IgD-negative memory B cell (primary cell): ENCODE measurements around the gene MIPEP. TPM values are rescaled to one million over a fixed set of nuclear protein-coding genes. Genes with fewer than 3 reads are reported as not detected.

Experiments used
- H3K27ac Mint-ChIP-seq, 3 donors: one replicate each; pipeline ENCODE4 v1.8.0; 2020 to 2022; ENCODE audit warnings: mild to moderate bottlenecking in 3 of 3, mixed read lengths in 3 of 3, moderate library complexity in 1 of 3
- H3K27me3 Mint-ChIP-seq: one replicate; pipeline ENCODE4 v1.8.0; 2021; ENCODE audit warnings: mixed read lengths
- H3K36me3 Mint-ChIP-seq: one replicate; pipeline ENCODE4 v1.8.0; 2020; ENCODE audit warnings: mild to moderate bottlenecking, mixed read lengths
- H3K4me1 Mint-ChIP-seq, 3 donors: one replicate each; pipeline ENCODE4 v1.8.0; 2020 to 2022; ENCODE audit warnings: mixed read lengths in 3 of 3, mild to moderate bottlenecking in 1 of 3
- H3K4me3 Mint-ChIP-seq, 4 donors: one replicate each; pipeline ENCODE4 v1.8.0; 2020 to 2022; ENCODE audit warnings: mild to moderate bottlenecking in 4 of 4, mixed read lengths in 4 of 4, moderate library complexity in 3 of 4
- H3K9me3 Mint-ChIP-seq, 3 donors: one replicate each; pipeline ENCODE4 v1.8.0; 2020 to 2021; ENCODE audit warnings: mixed read lengths in 3 of 3, mild to moderate bottlenecking in 1 of 3
- polyA plus RNA-seq: library from polyadenylated mRNA; unstranded; fragments of 300-500 nt; fragmentation: Illumina TruSeq; gene quantifications from one replicate; pipeline ENCODE4 v1.2.3, GENCODE V29; 2021

MIPEP gene
- polyA plus RNA-seq, 1 donor from 2014 or later = 11.7 TPM

- Mint-ChIP-seq H3K9me3 (no peaks in the 10 kb centered on the region), H3K27ac (no peak overlapping the region)
Observed at GRCh38 chr13:23870356-23871140, 18.7 kb downstream of the MIPEP start.

GRCh38 chr13:23868521-23868920, 20.7 kb downstream of the MIPEP start:
- H3K4me1 Mint-ChIP-seq = peaks cover 2 to 8% (median 8%) of the 10 kb centered on the region in 3 donors
- no peaks in the 10 kb centered on the region for H3K9me3 Mint-ChIP-seq
- no peaks in the 10 kb centered on the region for H3K27me3 Mint-ChIP-seq
- no peak overlapping the region for H3K4me3 Mint-ChIP-seq
- H3K27ac Mint-ChIP-seq = no peak overlapping the region
- H3K36me3 Mint-ChIP-seq = no peaks in the 10 kb centered on the region

More at GRCh38 chr13:23870356-23871140, 18.7 kb downstream of the MIPEP start:
- peaks cover 2 to 8% (median 8%) of the 10 kb centered on the region in 3 donors for H3K4me1 Mint-ChIP-seq
- no peak overlapping the region for H3K4me3 Mint-ChIP-seq
- no peaks in the 10 kb centered on the region for H3K27me3 Mint-ChIP-seq
- no peaks in the 10 kb centered on the region for H3K36me3 Mint-ChIP-seq

GRCh38 chr13:23867027-23867491, 22.1 kb downstream of the MIPEP start:
- Mint-ChIP-seq H3K9me3 (no peaks in the 10 kb centered on the region), H3K36me3 (no peaks in the 10 kb centered on the region), H3K27ac (no peak overlapping the region), H3K27me3 (no peaks in the 10 kb centered on the region), H3K4me3 (no peak overlapping the region), H3K4me1 (peaks cover 2 to 8% (median 8%) of the 10 kb centered on the region in 3 donors)

- H3K27me3 Mint-ChIP-seq = no peaks in the 10 kb centered on the region
- no peaks in the 10 kb centered on the region for H3K36me3 Mint-ChIP-seq
- H3K9me3 Mint-ChIP-seq = no peaks in the 10 kb centered on the region
- H3K4me3 Mint-ChIP-seq = no peak overlapping the region
- H3K4me1 Mint-ChIP-seq = peaks cover 2 to 7% (median 7%) of the 10 kb centered on the region in 3 donors
- no peak overlapping the region for H3K27ac Mint-ChIP-seq
Observed at GRCh38 chr13:23866420-23867026, 22.7 kb downstream of the MIPEP start.

GRCh38 chr13:23865906-23866305, 23.3 kb downstream of the MIPEP start:
- Mint-ChIP-seq H3K27me3 (no peaks in the 10 kb centered on the region), H3K4me3 (peak overlapping the region in 1 of 4 donors; percentile 4), H3K9me3 (no peaks in the 10 kb centered on the region), H3K4me1 (peaks cover under 1 to 4% (median 2%) of the 10 kb centered on the region in 3 donors), H3K36me3 (no peaks in the 10 kb centered on the region), H3K27ac (no peak overlapping the region)

GRCh38 chr13:23865026-23865425, 24.2 kb downstream of the MIPEP start:
- no peaks in the 10 kb centered on the region for H3K36me3 Mint-ChIP-seq
- no peaks in the 10 kb centered on the region for H3K9me3 Mint-ChIP-seq
- no peak overlapping the region for H3K4me3 Mint-ChIP-seq
- no peaks in the 10 kb centered on the region for H3K27me3 Mint-ChIP-seq
- no peak overlapping the region for H3K27ac Mint-ChIP-seq
- H3K4me1 Mint-ChIP-seq = peaks cover 0 to 2% (median 0%) of the 10 kb centered on the region in 3 donors

- Mint-ChIP-seq H3K27ac (no peak overlapping the region), H3K9me3 (no peaks in the 10 kb centered on the region), H3K4me3 (no peak overlapping the region), H3K36me3 (peaks cover 6% of the 10 kb centered on the region), H3K4me1 (peaks cover 0 to 2% (median 1%) of the 10 kb centered on the region in 3 donors), H3K27me3 (no peaks in the 10 kb centered on the region)
Observed at GRCh38 chr13:23861310-23861709, 27.9 kb downstream of the MIPEP start.

- H3K9me3 Mint-ChIP-seq = no peaks in the 10 kb centered on the region
- no peaks in the 10 kb centered on the region for H3K27me3 Mint-ChIP-seq
- peaks cover 8% of the 10 kb centered on the region for H3K36me3 Mint-ChIP-seq
- H3K4me1 Mint-ChIP-seq = peaks cover 0 to 5% (median 4%) of the 10 kb centered on the region in 3 donors
- H3K4me3 Mint-ChIP-seq = no peak overlapping the region
- H3K27ac Mint-ChIP-seq = no peak overlapping the region
Observed at GRCh38 chr13:23859904-23860303, 29.3 kb downstream of the MIPEP start.

GRCh38 chr13:23859455-23859854, 29.7 kb downstream of the MIPEP start:
- H3K36me3 Mint-ChIP-seq = peaks cover 8% of the 10 kb centered on the region
- H3K27me3 Mint-ChIP-seq = no peaks in the 10 kb centered on the region
- no peak overlapping the region for H3K4me3 Mint-ChIP-seq
- H3K27ac Mint-ChIP-seq = no peak overlapping the region
- H3K9me3 Mint-ChIP-seq = no peaks in the 10 kb centered on the region
- peaks cover 0 to 5% (median 4%) of the 10 kb centered on the region in 3 donors for H3K4me1 Mint-ChIP-seq

GRCh38 chr13:23858546-23858945, 30.7 kb downstream of the MIPEP start:
- peaks cover 0 to 2% (median 0%) of the 10 kb centered on the region in 3 donors for H3K9me3 Mint-ChIP-seq
- no peak overlapping the region for H3K4me3 Mint-ChIP-seq
- H3K4me1 Mint-ChIP-seq = peaks cover 0 to 5% (median 4%) of the 10 kb centered on the region in 3 donors
- no peaks in the 10 kb centered on the region for H3K27me3 Mint-ChIP-seq
- H3K36me3 Mint-ChIP-seq = peaks cover 11% of the 10 kb centered on the region
- H3K27ac Mint-ChIP-seq = no peak overlapping the region

GRCh38 chr13:23856008-23856750, 33.0 kb downstream of the MIPEP start:
- H3K4me3 Mint-ChIP-seq = peak overlapping the region in 1 of 4 donors; percentile 14
- peaks cover 15% of the 10 kb centered on the region for H3K36me3 Mint-ChIP-seq
- peaks cover 0 to 5% (median 4%) of the 10 kb centered on the region in 3 donors for H3K4me1 Mint-ChIP-seq
- peaks cover 0 to 2% (median 0%) of the 10 kb centered on the region in 3 donors for H3K9me3 Mint-ChIP-seq
- H3K27me3 Mint-ChIP-seq = no peaks in the 10 kb centered on the region
- no peak overlapping the region for H3K27ac Mint-ChIP-seq

- no peaks in the 10 kb centered on the region for H3K27me3 Mint-ChIP-seq
- H3K27ac Mint-ChIP-seq = no peak overlapping the region
- no peak overlapping the region for H3K4me3 Mint-ChIP-seq
- peaks cover 15% of the 10 kb centered on the region for H3K36me3 Mint-ChIP-seq
- peaks cover 2 to 5% (median 5%) of the 10 kb centered on the region in 3 donors for H3K4me1 Mint-ChIP-seq
- peaks cover 0 to 2% (median 0%) of the 10 kb centered on the region in 3 donors for H3K9me3 Mint-ChIP-seq
Observed at GRCh38 chr13:23855360-23855759, 33.8 kb downstream of the MIPEP start.

GRCh38 chr13:23852351-23852750, 36.8 kb downstream of the MIPEP start:
- H3K36me3 Mint-ChIP-seq = peaks cover 11% of the 10 kb centered on the region
- H3K27ac Mint-ChIP-seq = no peak overlapping the region
- peaks cover 18 to 26% (median 23%) of the 10 kb centered on the region in 3 donors for H3K4me1 Mint-ChIP-seq
- no peak overlapping the region for H3K4me3 Mint-ChIP-seq
- H3K9me3 Mint-ChIP-seq = peaks cover 0 to 2% (median 0%) of the 10 kb centered on the region in 3 donors
- peaks cover 4% of the 10 kb centered on the region for H3K27me3 Mint-ChIP-seq

GRCh38 chr13:23851106-23851505, 38.1 kb downstream of the MIPEP start:
- no peak overlapping the region for H3K27ac Mint-ChIP-seq
- H3K4me1 Mint-ChIP-seq = peaks cover 24 to 34% (median 33%) of the 10 kb centered on the region in 3 donors
- H3K4me3 Mint-ChIP-seq = no peak overlapping the region
- H3K27me3 Mint-ChIP-seq = peaks cover 5% of the 10 kb centered on the region
- H3K36me3 Mint-ChIP-seq = peaks cover 7% of the 10 kb centered on the region
- peaks cover 0 to 2% (median 0%) of the 10 kb centered on the region in 3 donors for H3K9me3 Mint-ChIP-seq

GRCh38 chr13:23850134-23850533, 39.1 kb downstream of the MIPEP start:
- Mint-ChIP-seq H3K9me3 (peaks cover 0 to 2% (median 0%) of the 10 kb centered on the region in 3 donors), H3K27me3 (peaks cover 5% of the 10 kb centered on the region), H3K36me3 (peaks cover 7% of the 10 kb centered on the region), H3K4me3 (no peak overlapping the region), H3K27ac (no peak overlapping the region), H3K4me1 (peaks cover 28 to 43% (median 42%) of the 10 kb centered on the region in 3 donors)
